HG03039 (cell line): ENCODE results near the gene DDB1.

ENCODE experiments used
- ATAC-seq: cut with Tn5 transposase; IDR thresholded peaks from one replicate; pipeline ENCODE4 v1.9.1; 2021; ENCODE audit warnings: mild to moderate bottlenecking, moderate library complexity; ENCODE audit not compliant: unreplicated experiment

The DDB1 gene

DNA sequence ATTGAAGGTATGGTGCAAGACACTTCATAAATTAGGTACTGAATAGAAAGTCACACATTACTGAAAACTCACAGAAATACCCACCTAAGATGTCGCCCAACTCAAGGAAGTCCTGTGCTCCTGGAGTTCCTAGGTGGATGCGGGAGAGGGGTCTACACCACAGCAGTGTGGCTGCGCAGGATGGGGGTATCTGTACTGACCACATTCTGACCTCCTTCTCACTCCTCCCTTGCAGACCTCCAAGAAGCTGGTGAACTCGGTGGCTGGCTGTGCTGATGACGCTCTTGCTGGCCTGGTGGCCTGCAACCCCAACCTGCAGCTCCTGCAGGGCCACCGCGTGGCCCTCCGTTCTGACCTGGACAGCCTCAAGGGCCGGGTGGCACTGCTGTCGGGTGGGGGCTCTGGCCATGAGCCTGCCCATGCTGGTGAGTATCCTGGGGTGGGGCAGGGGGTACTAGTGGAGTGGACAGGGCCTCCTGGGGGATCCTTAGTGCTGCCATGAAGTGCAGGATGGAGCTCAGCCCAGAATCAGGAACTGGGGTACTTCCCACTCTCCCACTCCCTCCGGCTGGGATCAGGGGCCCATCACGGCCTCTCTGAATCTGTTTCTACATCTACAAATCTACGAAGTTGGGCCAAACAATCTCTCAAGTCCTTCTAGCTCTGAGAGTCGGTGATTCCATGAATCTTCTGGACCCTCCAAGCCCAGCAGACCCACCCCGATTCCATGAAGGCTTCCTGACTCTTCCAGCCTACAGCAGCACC, 5.0 kb upstream of the DDB1 start:
- ATAC-seq: no peak

GRCh38 chr11:61336171-61336935, 3.4 kb upstream of the DDB1 start:
- peak; percentile 36 for ATAC-seq

GRCh38 chr11:61335355-61335710, 2.4 kb upstream of the DDB1 start:
- no peak for ATAC-seq

DNA sequence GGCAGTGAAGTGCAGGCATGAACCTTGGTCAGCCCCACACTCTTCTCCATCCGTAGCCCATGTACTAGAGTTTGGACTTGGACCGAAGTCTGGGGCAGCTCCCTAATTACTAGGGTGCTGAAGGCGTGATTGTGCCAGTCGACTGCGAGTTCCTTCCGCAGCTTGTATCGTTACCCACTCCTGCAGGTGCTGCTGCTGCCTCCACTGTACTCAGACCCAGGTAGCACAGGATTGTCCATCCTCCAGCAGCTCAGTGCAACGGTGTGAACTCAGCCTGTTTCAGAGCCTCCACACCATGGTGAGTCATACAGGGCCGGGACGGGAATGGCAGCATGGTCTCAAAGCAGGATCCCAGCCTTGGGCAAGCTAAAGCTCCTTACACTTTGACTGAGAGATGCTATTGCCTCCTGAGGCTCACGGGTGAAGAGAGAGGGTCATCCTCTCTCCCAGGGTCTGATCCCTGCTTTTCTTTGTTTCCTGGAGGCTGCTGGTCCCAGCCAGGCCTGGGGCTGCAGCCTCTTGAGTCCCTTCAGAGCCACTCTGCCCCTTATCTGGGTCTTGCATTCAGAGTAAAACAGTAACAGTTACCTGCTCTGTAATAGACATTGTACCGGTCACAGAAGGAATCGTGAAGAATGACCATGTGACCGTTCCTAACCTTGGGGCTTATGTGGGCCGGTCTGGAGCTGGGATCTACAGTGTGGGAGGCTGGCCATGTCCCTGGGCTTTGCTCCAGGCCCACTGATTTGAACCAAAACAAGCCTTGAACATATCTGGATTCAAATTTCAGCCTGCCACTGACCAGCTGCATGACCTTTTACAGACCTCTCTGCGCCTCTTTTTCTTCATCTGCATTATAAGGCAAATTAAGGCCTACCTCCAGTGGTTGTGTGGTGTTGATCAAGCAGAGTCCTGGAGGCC, 1.8 kb upstream of the DDB1 start:
- no peak for ATAC-seq

GRCh38 chr11:61333550-61334433, 887 bp upstream of the DDB1 start:
- no peak for ATAC-seq

GRCh38 chr11:61332281-61332796, 566 bp downstream of the DDB1 start:
- ATAC-seq: no peak

DNA sequence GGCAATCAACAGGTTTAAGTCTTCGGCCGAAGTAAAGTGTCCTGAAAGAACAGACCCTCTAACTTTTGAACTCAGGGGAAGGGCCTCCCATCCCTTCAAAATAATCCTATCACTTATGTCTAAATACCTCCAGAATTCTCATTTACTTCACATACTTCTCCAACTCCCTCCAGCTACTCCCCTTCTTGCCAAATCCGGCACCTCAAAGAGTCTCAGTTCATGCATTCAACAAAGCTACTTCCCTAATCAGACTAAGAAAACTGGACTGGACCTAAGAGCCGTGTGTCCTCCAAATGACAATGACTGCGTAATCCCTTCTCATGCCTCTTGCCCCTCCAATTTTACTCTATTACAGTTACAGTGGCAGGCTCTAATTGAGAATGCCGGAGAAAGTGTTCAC, 1.3 kb downstream of the DDB1 start:
- no peak for ATAC-seq

DNA sequence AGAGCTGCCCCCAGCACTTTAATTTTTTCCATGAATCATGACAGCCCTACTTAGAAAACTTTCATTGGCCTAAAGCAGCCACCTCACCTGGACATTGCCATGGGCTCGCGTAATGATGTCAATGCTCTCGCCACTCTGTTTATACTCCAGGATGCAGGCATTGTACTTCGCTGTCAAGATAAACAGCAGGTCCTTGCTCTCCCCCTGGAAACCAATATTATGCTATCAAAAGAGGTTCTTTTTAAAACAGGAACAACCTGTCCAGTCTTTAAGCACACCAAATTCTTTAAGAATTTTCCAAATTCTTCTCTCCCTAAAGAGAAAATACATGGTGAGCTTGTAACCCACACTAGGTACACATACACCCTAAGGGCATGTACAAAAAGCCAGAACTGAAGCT, 3.0 kb downstream of the DDB1 start:
- no peak for ATAC-seq

GRCh38 chr11:61328351-61328750, 4.6 kb downstream of the DDB1 start:
- ATAC-seq: no peak

DNA sequence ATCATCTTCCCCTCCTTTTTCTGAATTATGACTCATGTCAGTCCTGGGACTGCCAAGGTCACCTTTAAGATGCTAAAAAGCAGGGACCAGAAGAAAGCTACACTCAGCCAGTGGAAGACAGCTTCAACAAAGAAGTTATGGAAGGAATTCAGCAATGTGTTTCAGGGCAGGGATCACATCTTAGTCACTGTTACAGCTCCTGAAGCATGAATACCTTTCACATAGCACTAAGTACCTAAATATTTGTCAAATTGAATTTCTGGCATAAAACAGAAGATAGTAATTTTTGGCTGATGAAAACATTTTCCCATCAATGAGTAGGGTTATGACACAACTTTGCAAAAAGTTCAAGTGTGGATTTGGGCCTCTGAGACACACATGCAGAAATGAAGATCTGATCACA, 5.2 kb downstream of the DDB1 start:
- no peak for ATAC-seq

GRCh38 chr11:61325649-61326414, 7.1 kb downstream of the DDB1 start:
- no peak for ATAC-seq

DNA sequence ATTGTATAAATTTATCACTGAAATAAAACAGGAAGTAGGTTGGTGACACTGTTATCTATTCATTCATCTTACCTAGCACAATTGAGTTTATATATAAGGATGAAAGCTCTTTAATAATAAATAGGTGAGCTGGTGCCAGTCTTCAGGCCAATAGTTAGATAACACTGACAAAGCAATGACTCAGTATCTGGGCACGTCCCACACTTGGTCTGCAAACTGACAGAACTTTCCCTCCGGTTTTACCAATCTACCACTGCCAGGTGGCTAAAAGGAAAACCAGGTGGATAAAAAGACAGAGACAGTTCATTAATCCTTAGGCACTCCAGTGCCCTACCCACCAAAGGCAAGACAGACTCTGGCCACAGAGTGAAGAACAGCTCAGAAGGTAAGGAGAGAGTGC, 17.6 kb downstream of the DDB1 start:
- no peak for ATAC-seq

- ATAC-seq: no peak
These were observed 22.2 kb downstream of the DDB1 start for GRCh38 chr11:61310749-61311148.

- ATAC-seq: no peak
These were observed 23.2 kb downstream of the DDB1 start for GRCh38 chr11:61309739-61310138.

DNA sequence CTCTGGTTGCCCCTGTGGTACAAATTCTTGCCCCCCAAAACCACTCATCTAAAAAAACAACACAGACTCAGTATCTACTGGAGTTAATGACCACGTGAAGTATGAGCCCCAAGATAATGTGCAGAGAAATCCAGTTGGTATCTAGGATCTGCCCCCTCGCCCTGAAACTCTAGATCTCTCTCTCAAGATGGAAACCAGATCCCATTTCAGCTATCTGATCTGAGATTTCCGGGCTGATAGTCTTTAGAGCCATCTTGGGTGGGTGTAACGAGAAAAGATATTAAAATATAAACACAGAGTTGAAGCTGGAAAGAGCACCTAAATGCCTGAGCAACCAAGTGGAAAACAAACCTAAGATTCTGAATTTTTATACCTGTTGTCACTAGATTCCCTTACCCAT, 23.8 kb downstream of the DDB1 start:
- no peak for ATAC-seq

DNA sequence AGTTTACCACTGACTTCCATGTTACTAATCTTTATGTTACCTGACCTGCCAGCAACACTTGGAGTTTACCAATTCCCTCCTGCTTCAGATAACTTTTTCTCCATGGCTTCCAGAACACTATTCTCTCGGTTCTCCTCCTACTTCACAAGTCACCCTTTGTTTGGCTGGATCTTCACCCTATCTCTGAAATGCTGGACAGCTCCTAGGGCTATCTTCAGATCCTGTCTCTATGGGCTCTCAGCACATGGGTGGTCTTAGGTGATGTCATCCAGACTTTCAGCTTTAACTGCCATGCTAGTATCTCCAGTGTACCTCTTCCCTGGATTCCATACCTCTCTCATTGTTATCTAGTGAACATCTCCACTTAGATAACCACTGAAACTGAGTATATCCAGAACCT, 25.6 kb downstream of the DDB1 start:
- no peak for ATAC-seq

GRCh38 chr11:61306221-61306620, 26.7 kb downstream of the DDB1 start:
- ATAC-seq: no peak

DNA sequence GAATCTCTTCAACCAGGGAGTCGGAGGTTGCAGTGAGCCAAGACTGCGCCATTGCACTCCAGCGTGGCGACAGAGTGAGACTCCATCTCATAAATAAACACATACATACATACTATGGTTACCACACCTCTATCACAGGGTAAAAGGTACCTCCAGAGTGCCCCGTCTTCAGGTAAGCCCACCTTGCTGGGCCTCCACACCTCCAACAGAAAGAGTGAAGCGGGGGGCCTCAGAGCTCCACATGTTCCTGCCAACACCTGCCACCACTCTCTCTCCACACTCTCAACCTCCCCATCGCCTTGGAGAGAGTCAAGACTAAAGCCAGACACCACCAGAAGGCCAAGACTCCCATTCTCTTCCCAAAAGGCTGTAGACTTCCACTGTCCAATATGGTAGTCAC, 27.5 kb downstream of the DDB1 start:
- no peak for ATAC-seq

GRCh38 chr11:61303725-61304124, 29.2 kb downstream of the DDB1 start:
- ATAC-seq: no peak

DNA sequence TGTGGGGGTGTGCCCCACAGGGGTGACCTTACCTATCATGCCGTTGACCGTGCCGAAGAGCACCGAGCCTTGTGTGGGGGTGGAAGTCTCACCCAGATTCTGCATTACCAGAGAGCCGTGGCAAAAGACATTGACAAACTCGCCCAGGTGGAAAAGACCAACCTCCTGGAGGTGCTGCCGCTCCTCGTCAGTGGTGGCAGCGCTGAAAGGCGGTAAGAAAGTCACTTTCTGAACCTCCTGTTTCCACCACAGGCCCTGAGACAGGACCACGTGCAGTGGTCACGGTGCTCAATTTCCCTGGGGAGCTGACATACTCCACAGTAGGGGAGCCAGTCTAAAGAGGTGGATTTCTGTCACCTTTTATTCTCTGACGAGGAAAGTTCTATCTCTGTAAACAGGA, 30.4 kb downstream of the DDB1 start:
- no peak for ATAC-seq
